GM23248 (cell line): Measurements from ENCODE around the gene LAMA2.

Experiments used
- EZH2 ChIP-seq: fragments of 200-600 bp; sonication (generic); IDR thresholded peaks from 2 replicates; pipeline ENCODE4 v1.6.1; 2018; ENCODE audit warnings: antibody characterized with exemption, mild to moderate bottlenecking; ENCODE audit not compliant: insufficient read depth, poor library complexity, severe bottlenecking
- EZH2phosphoT487 ChIP-seq: fragments of 200-600 bp; sonication (generic); IDR thresholded peaks from 2 replicates; pipeline ENCODE4 v1.6.1; 2018; ENCODE audit warnings: antibody characterized with exemption, moderate library complexity, mild to moderate bottlenecking, low read depth; ENCODE audit not compliant: insufficient read depth

DNA sequence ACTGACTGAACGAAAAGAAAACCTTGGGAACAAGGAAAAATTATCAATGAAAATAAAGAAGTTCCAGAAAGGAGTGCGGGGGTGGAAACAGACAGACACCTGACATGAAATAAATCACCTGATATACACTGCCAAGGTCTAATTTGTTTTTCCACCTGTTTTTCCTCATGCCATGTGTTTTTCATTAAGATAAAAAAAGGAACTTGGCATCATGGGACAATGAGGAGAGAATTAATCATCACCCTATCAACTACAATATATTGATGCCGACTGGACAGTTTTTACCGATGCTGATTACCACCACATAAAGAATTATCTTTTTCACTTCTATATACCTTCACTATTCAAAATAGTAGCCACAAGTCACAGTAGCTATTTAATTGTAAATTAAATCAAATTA is 593.9 kb downstream of the LAMA2 start:
- TF ChIP-seq EZH2phosphoT487 (no peak), EZH2 (no peak)
